H9 (cell line): ENCODE measurements around the gene HMGN2. TPM values are rescaled to one million over a fixed set of nuclear protein-coding genes. Genes with fewer than 3 reads are reported as not detected.

ENCODE experiments used
- DNase-seq: peaks from one replicate; pipeline ENCODE4 v3.0.0-alpha.2; 2017
- H2AFZ ChIP-seq: one replicate; pipeline ENCODE4 v1.6.1; 2013; ENCODE audit warnings: mild to moderate bottlenecking, low read length, control low read depth, moderate library complexity
- H2AK5ac ChIP-seq: 2 replicates; pipeline ENCODE4 v1.6.1; 2013; ENCODE audit warnings: low read length, control low read depth, mixed read lengths; ENCODE audit not compliant: insufficient read length
- H2BK120ac ChIP-seq: one replicate; pipeline ENCODE4 v1.6.1; 2013; ENCODE audit warnings: low read depth, mild to moderate bottlenecking, low read length, control low read depth, inconsistent platforms; ENCODE audit not compliant: poor library complexity, severe bottlenecking
- H2BK12ac ChIP-seq: 2 replicates; pipeline ENCODE4 v1.6.1; 2013; ENCODE audit warnings: low read length, control low read depth, mixed read lengths, low read depth; ENCODE audit not compliant: insufficient read length
- H2BK15ac ChIP-seq: 2 replicates; pipeline ENCODE4 v1.6.1; 2013; ENCODE audit warnings: low read depth, low read length, control low read depth
- H2BK20ac ChIP-seq: one replicate; pipeline ENCODE4 v1.6.1; 2013; ENCODE audit warnings: low read depth, mild to moderate bottlenecking, low read length, control low read depth, inconsistent platforms; ENCODE audit not compliant: poor library complexity, severe bottlenecking
- H2BK5ac ChIP-seq: 2 replicates; pipeline ENCODE4 v1.6.1; 2013; ENCODE audit warnings: low read length, control low read depth, mixed read lengths; ENCODE audit not compliant: insufficient read length
- H3K14ac ChIP-seq: 2 replicates; pipeline ENCODE4 v1.6.1; 2013; ENCODE audit warnings: low read length, control low read depth; ENCODE audit not compliant: insufficient read depth
- H3K18ac ChIP-seq: 2 replicates; pipeline ENCODE4 v1.6.1; 2013; ENCODE audit warnings: low read depth, mild to moderate bottlenecking, mixed read lengths, low read length, control low read depth; ENCODE audit not compliant: insufficient read length
- H3K23ac ChIP-seq: 2 replicates; pipeline ENCODE4 v1.6.1; 2013; ENCODE audit warnings: low read length, control low read depth, mixed read lengths, low read depth; ENCODE audit not compliant: insufficient read length
- H3K23me2 ChIP-seq: 2 replicates; pipeline ENCODE4 v1.6.1; 2013; ENCODE audit warnings: low read depth, mild to moderate bottlenecking, mixed read lengths, low read length, control low read depth; ENCODE audit not compliant: insufficient read length, poor library complexity, severe bottlenecking
- H3K27ac ChIP-seq: 2 replicates; pipeline ENCODE4 v1.5.1; 2013; ENCODE audit warnings: low read length, control low read depth, mixed read lengths, low read depth; ENCODE audit not compliant: insufficient read length
- H3K27me3 ChIP-seq: 2 replicates; pipeline ENCODE4 v1.6.1; 2013; ENCODE audit warnings: low read length, control low read depth, inconsistent platforms; ENCODE audit not compliant: insufficient read depth
- H3K4ac ChIP-seq: 2 replicates; pipeline ENCODE4 v1.6.1; 2013; ENCODE audit warnings: low read depth, mild to moderate bottlenecking, control low read depth, inconsistent platforms, low read length, moderate library complexity
- H3K4me1 ChIP-seq: 2 replicates; pipeline ENCODE4 v1.6.1; 2013; ENCODE audit warnings: low read length, control low read depth, inconsistent platforms; ENCODE audit not compliant: insufficient read depth
- H3K4me2 ChIP-seq: 2 replicates; pipeline ENCODE4 v1.6.1; 2013; ENCODE audit warnings: low read length, control low read depth, mixed read lengths; ENCODE audit not compliant: insufficient read length, insufficient read depth
- H3K56ac ChIP-seq: 2 replicates; pipeline ENCODE4 v1.6.1; 2013; ENCODE audit warnings: low read depth, mild to moderate bottlenecking, mixed read lengths, low read length, control low read depth; ENCODE audit not compliant: insufficient read length
- H3K79me1 ChIP-seq: 2 replicates; pipeline ENCODE4 v1.6.1; 2013; ENCODE audit warnings: low read depth, mild to moderate bottlenecking, moderate library complexity, low read length, control low read depth, inconsistent platforms; ENCODE audit not compliant: insufficient read depth, poor library complexity, severe bottlenecking
- H3K79me2 ChIP-seq: 2 replicates; pipeline ENCODE4 v1.6.1; 2013; ENCODE audit warnings: low read length, control low read depth, inconsistent platforms; ENCODE audit not compliant: insufficient read depth
- H3K9ac ChIP-seq: 2 replicates; pipeline ENCODE4 v1.6.1; 2013; ENCODE audit warnings: low read length, control low read depth, mixed read lengths; ENCODE audit not compliant: insufficient read length; ENCODE audit errors: extremely low read depth
- H3K9me3 ChIP-seq: one replicate; pipeline ENCODE4 v1.6.1; 2013; ENCODE audit warnings: low read depth, low read length, inconsistent platforms; ENCODE audit not compliant: control insufficient read depth
- H3T11ph ChIP-seq: one replicate; pipeline ENCODE4 v1.6.1; 2013; ENCODE audit warnings: mild to moderate bottlenecking, low read length, control low read depth, inconsistent platforms
- H4K20me1 ChIP-seq: one replicate; pipeline ENCODE4 v1.6.1; 2013; ENCODE audit not compliant: control insufficient read depth, insufficient read length, insufficient read depth
- H4K5ac ChIP-seq: 2 replicates; pipeline ENCODE4 v1.6.1; 2013; ENCODE audit warnings: low read depth, mild to moderate bottlenecking, mixed read lengths, low read length, control low read depth; ENCODE audit not compliant: insufficient read length
- H4K8ac ChIP-seq: replicated peaks from 2 replicates; pipeline ENCODE4 v1.6.1; 2013; ENCODE audit warnings: low read length, control low read depth, mixed read lengths, low read depth; ENCODE audit not compliant: insufficient read length
- H4K91ac ChIP-seq: 2 replicates; pipeline ENCODE4 v1.6.1; 2013; ENCODE audit warnings: low read depth, mild to moderate bottlenecking, moderate library complexity, mixed read lengths, low read length, control low read depth; ENCODE audit not compliant: insufficient read length
- H3K27ac Mint-ChIP-seq, 3 experiments: 2 replicates in 2 of 3; 3 replicates in 1 of 3; pipeline ENCODE4 v1.8.0; 2020 to 2021; ENCODE audit warnings: mixed read lengths in 3 of 3, mild to moderate bottlenecking in 1 of 3, moderate library complexity in 1 of 3
- H3K27me3 Mint-ChIP-seq: 2 replicates; pipeline ENCODE4 v1.8.0; 2021; ENCODE audit warnings: low read depth, mild to moderate bottlenecking, moderate library complexity, mixed read lengths
- H3K36me3 Mint-ChIP-seq, 3 experiments: 2 replicates in 2 of 3; 3 replicates in 1 of 3; pipeline ENCODE4 v1.8.0; 2020 to 2021; ENCODE audit warnings: low read depth in 3 of 3, mixed read lengths in 3 of 3; ENCODE audit not compliant: insufficient read depth in 1 of 3
- H3K4me1 Mint-ChIP-seq, 2 experiments: 2 replicates each; pipeline ENCODE4 v1.8.0; 2020; ENCODE audit warnings: mixed read lengths in 2 of 2
- H3K4me3 Mint-ChIP-seq, 2 experiments: 2 replicates in 1 of 2; 3 replicates in 1 of 2; pipeline ENCODE4 v1.8.0; 2020 to 2021; ENCODE audit warnings: mild to moderate bottlenecking in 2 of 2, mixed read lengths in 2 of 2, moderate library complexity in 1 of 2
- H3K9me3 Mint-ChIP-seq, 2 experiments: 2 replicates in 1 of 2; 3 replicates in 1 of 2; pipeline ENCODE4 v1.8.0; 2020; ENCODE audit warnings: mild to moderate bottlenecking in 2 of 2, mixed read lengths in 2 of 2, moderate library complexity in 1 of 2
- WGBS: extraction: QIAGEN DNeasy Blood & Tissue Kit; methylation state at CpG from one replicate; pipeline ENCODE4 v1.1.7; 2013; ENCODE audit warnings: missing lambda C conversion rate, low lambda C conversion rate, mixed read lengths; ENCODE audit not compliant: insufficient read length; ENCODE audit errors: extremely low coverage; 5-methylcytosine and 5-hydroxymethylcytosine counted together
- total RNA-seq: library from RNA; stranded (reverse); gene quantifications from 2 replicates; pipeline ENCODE4 v1.2.1, GENCODE V29; 2021
- TF ChIP-seq, protein P1 (sequence below): fragments of 200-600 bp; sonication (generic); conservative IDR thresholded peaks from 3 replicates; pipeline ENCODE4 v1.8.0; 2021; ENCODE audit warnings: antibody characterized with exemption, mild to moderate bottlenecking

Gene HMGN2
- total RNA-seq, 1 experiment from 2014 or later, result 622 TPM

DNA sequence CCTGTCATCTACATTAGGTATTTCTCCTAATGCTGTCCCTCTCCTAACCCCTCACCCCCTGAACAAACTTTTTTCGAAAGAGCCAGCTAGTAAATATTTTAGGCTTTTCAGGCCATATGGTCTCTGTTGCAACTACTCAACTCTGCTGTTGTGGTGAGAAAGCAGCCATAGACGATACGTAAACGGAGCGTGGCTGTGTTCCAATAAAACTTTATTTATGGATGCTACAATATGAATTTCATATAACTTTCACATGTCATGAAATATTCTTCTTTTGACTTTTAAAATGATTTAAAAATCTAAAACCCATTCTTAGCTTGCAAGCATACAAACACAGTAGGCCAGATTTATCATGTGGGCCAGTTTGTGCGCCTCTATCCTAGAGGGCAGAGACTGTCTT, 46.1 kb downstream of the HMGN2 start:
- H2AK5ac ChIP-seq, result no peak overlapping the region
- no peaks in the 10 kb centered on the region for H3K79me2 ChIP-seq
- no peak overlapping the region for H3K18ac ChIP-seq
- no peaks in the 10 kb centered on the region for H3K9me3 ChIP-seq
- no peak overlapping the region for H2BK15ac ChIP-seq
- no peak overlapping the region for H3K27ac Mint-ChIP-seq
- DNase-seq, result no peak
- no peak overlapping the region for H4K8ac ChIP-seq
- H3K14ac ChIP-seq, result no peak overlapping the region
- H3K4me1 Mint-ChIP-seq, result peaks cover 11 to 15% of the 10 kb centered on the region in 2 experiments
- H3K4me1 ChIP-seq, result no peaks in the 10 kb centered on the region
- no peak overlapping the region for H2BK12ac ChIP-seq
- H4K91ac ChIP-seq, result no peak overlapping the region
- TF ChIP-seq, protein P1, sequence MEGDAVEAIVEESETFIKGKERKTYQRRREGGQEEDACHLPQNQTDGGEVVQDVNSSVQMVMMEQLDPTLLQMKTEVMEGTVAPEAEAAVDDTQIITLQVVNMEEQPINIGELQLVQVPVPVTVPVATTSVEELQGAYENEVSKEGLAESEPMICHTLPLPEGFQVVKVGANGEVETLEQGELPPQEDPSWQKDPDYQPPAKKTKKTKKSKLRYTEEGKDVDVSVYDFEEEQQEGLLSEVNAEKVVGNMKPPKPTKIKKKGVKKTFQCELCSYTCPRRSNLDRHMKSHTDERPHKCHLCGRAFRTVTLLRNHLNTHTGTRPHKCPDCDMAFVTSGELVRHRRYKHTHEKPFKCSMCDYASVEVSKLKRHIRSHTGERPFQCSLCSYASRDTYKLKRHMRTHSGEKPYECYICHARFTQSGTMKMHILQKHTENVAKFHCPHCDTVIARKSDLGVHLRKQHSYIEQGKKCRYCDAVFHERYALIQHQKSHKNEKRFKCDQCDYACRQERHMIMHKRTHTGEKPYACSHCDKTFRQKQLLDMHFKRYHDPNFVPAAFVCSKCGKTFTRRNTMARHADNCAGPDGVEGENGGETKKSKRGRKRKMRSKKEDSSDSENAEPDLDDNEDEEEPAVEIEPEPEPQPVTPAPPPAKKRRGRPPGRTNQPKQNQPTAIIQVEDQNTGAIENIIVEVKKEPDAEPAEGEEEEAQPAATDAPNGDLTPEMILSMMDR, result no peak
- no peak overlapping the region for H3K27ac ChIP-seq
- no peak overlapping the region for H3K4me3 Mint-ChIP-seq
- no peak overlapping the region for H4K5ac ChIP-seq
- H3K27me3 Mint-ChIP-seq, result peaks cover 8% of the 10 kb centered on the region
- H2BK5ac ChIP-seq, result no peak overlapping the region
- H3T11ph ChIP-seq, result no peak overlapping the region
- H3K56ac ChIP-seq, result no peak overlapping the region
- peaks cover 0 to 3% of the 10 kb centered on the region in 2 experiments; a peak in 1 of 5 replicates for H3K9me3 Mint-ChIP-seq
- no peaks in the 10 kb centered on the region for H3K27me3 ChIP-seq
- H3K4me2 ChIP-seq, result no peak overlapping the region
- no CpG with 5 or more reads among the region's 6 CpGs for WGBS
- no peak overlapping the region for H2BK120ac ChIP-seq
- H3K9ac ChIP-seq, result no peak overlapping the region
- H3K4ac ChIP-seq, result no peak overlapping the region
- no peaks in the 10 kb centered on the region for H3K36me3 Mint-ChIP-seq
- H3K23me2 ChIP-seq, result no peaks in the 10 kb centered on the region
- H4K20me1 ChIP-seq, result no peaks in the 10 kb centered on the region
- H3K23ac ChIP-seq, result no peak overlapping the region
- H3K79me1 ChIP-seq, result no peaks in the 10 kb centered on the region
- no peak overlapping the region for H2AFZ ChIP-seq
- no peak overlapping the region for H2BK20ac ChIP-seq
